Chondrocyte (in vitro differentiated cells): ENCODE measurements around the gene SSRP1. TPM values are rescaled to one million over a fixed set of nuclear protein-coding genes. Genes with fewer than 3 reads are reported as not detected.

ENCODE experiments used
- DNase-seq: peaks from one replicate; pipeline ENCODE4 v3.0.0; 2021; ENCODE audit warnings: mixed read lengths, low spot score
- H3K27ac Mint-ChIP-seq: one replicate; pipeline ENCODE4 v1.8.0; 2021; ENCODE audit warnings: mild to moderate bottlenecking, moderate library complexity, mixed read lengths; ENCODE audit not compliant: unreplicated experiment
- H3K27me3 Mint-ChIP-seq: 2 replicates; pipeline ENCODE4 v1.8.0; 2021; ENCODE audit warnings: low read depth, mixed read lengths
- H3K36me3 Mint-ChIP-seq: 2 replicates; pipeline ENCODE4 v1.8.0; 2021; ENCODE audit warnings: low read depth, mixed read lengths
- H3K4me1 Mint-ChIP-seq: 2 replicates; pipeline ENCODE4 v1.8.0; 2021; ENCODE audit warnings: low read depth, mild to moderate bottlenecking, mixed read lengths
- H3K4me3 Mint-ChIP-seq: one replicate; pipeline ENCODE4 v1.8.0; 2021; ENCODE audit warnings: mild to moderate bottlenecking, moderate library complexity, mixed read lengths; ENCODE audit not compliant: unreplicated experiment
- H3K9me3 Mint-ChIP-seq: 2 replicates; pipeline ENCODE4 v1.8.0; 2021; ENCODE audit warnings: low read depth, mixed read lengths
- total RNA-seq: library from RNA; stranded (reverse); gene quantifications from 3 replicates; pipeline ENCODE4 v1.2.1, GENCODE V29; 2021
- TF ChIP-seq, protein P1 (sequence below): fragments of 200-600 bp; sonication (generic); IDR thresholded peaks from 2 replicates; pipeline ENCODE4 v1.5.0; 2021; ENCODE audit warnings: antibody characterized with exemption, mild to moderate bottlenecking, moderate library complexity

The SSRP1 gene
- total RNA-seq, 1 donor from 2014 or later, result 58.8 TPM

GRCh38 chr11:57336111-57336666 is 497 bp upstream of the SSRP1 start:
- DNase-seq, result no peak
- no peaks in the 10 kb centered on the region for H3K9me3 Mint-ChIP-seq
- peak overlapping the region; percentile 78 for H3K4me3 Mint-ChIP-seq
- H3K27me3 Mint-ChIP-seq, result peaks cover 14% of the 10 kb centered on the region
- peak overlapping the region; percentile 97 for H3K27ac Mint-ChIP-seq
- peaks cover 23% of the 10 kb centered on the region for H3K4me1 Mint-ChIP-seq
- TF ChIP-seq, protein P1, sequence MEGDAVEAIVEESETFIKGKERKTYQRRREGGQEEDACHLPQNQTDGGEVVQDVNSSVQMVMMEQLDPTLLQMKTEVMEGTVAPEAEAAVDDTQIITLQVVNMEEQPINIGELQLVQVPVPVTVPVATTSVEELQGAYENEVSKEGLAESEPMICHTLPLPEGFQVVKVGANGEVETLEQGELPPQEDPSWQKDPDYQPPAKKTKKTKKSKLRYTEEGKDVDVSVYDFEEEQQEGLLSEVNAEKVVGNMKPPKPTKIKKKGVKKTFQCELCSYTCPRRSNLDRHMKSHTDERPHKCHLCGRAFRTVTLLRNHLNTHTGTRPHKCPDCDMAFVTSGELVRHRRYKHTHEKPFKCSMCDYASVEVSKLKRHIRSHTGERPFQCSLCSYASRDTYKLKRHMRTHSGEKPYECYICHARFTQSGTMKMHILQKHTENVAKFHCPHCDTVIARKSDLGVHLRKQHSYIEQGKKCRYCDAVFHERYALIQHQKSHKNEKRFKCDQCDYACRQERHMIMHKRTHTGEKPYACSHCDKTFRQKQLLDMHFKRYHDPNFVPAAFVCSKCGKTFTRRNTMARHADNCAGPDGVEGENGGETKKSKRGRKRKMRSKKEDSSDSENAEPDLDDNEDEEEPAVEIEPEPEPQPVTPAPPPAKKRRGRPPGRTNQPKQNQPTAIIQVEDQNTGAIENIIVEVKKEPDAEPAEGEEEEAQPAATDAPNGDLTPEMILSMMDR, result no peak
- H3K36me3 Mint-ChIP-seq, result peaks cover 5% of the 10 kb centered on the region

DNA sequence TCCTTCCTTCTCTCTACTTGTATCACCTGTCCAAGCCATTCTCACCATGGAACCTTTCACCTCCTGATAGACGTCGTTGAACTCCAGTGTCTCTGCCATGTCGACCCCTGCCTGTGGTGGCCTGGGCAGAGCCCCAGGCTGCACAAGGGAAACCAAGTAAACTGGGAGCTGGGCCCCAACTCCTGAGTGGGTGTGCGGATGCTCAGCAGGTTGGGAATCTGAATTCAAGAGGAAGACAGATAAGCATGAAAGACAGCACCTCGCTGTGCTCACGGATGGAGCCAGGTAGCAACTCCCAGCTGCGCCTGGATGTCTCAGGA is 709 bp downstream of the SSRP1 start:
- Mint-ChIP-seq H3K36me3 (peaks cover 13% of the 10 kb centered on the region), H3K9me3 (no peaks in the 10 kb centered on the region), H3K4me3 (peak overlapping the region; percentile 78), H3K4me1 (peaks cover 23% of the 10 kb centered on the region), H3K27me3 (peaks cover 8% of the 10 kb centered on the region), H3K27ac (peak overlapping the region; percentile 94)
- TF ChIP-seq, protein P1, result no peak
- DNase-seq, result no peak

DNA sequence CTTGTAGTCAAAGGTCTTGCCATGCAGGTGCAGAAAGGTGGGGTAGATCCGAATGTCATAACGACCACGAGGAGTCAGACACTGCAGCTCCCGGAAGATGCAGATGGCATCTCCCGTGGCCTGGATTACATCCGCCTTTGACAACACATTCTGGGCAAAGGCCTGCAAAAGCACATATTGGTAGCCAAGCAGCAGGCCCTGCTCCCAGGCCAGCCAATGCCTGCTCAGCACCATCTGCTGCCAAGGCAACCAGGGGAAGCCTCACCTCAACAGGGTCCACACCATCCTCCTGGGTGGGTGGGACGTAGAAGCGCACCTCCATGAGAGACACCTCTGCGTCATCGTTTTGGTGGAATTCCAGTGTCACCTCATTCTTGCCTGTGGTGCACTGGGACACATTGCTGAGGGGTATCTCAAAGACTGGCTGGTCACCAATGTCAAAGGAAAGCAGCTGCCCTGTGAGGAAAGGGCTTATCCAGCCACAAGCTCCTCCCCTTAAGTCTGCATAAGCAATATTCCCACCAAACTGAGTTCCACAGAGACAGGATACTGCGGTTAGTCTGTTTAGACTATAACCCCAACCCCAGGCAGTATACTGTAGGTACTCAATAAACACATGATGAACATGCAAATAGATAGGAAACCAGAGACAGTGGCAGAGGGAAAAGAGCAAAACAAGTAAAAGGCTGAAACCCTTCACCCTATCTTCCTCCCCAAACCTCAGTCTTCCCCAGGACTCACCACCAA is 2.8 kb downstream of the SSRP1 start:
- Mint-ChIP-seq H3K36me3 (peaks cover 25% of the 10 kb centered on the region), H3K4me1 (peaks cover 23% of the 10 kb centered on the region), H3K27ac (no peak overlapping the region), H3K9me3 (no peaks in the 10 kb centered on the region), H3K4me3 (no peak overlapping the region), H3K27me3 (peaks cover under 1% of the 10 kb centered on the region)
- TF ChIP-seq, protein P1, result no peak
- DNase-seq, result no peak

DNA sequence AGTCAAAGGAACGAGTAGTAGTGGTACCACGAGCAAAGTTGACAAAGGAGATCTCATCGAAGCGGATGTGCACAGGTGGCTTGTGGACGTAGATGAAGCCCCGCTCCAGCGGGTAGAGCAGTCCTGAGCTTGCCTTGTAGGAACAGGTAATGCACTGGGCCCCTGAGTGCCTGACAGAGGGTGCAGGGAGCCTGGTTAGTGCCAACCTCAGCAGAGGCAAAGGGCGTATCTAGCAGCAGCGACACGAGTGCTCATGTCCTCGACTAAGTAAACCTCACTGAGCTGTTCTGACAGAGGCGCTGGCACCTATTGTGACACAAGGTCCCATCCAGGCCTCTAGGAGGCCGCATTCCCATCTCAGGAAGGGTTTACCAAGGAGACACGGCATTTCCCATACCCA is 4.0 kb downstream of the SSRP1 start:
- peaks cover 25% of the 10 kb centered on the region for H3K4me1 Mint-ChIP-seq
- H3K27ac Mint-ChIP-seq, result no peak overlapping the region
- H3K27me3 Mint-ChIP-seq, result no peaks in the 10 kb centered on the region
- H3K4me3 Mint-ChIP-seq, result no peak overlapping the region
- TF ChIP-seq, protein P1, result no peak
- no peak for DNase-seq
- no peaks in the 10 kb centered on the region for H3K9me3 Mint-ChIP-seq
- peaks cover 35% of the 10 kb centered on the region for H3K36me3 Mint-ChIP-seq

GRCh38 chr11:57330029-57330428 is 5.7 kb downstream of the SSRP1 start:
- Mint-ChIP-seq H3K27ac (no peak overlapping the region), H3K4me1 (peaks cover 32% of the 10 kb centered on the region), H3K27me3 (no peaks in the 10 kb centered on the region), H3K9me3 (no peaks in the 10 kb centered on the region), H3K36me3 (peaks cover 43% of the 10 kb centered on the region), H3K4me3 (no peak overlapping the region)
- TF ChIP-seq, protein P1, result no peak
- no peak for DNase-seq
